ENCODE measurements around the gene C6orf15.

The C6orf15 gene

DNA sequence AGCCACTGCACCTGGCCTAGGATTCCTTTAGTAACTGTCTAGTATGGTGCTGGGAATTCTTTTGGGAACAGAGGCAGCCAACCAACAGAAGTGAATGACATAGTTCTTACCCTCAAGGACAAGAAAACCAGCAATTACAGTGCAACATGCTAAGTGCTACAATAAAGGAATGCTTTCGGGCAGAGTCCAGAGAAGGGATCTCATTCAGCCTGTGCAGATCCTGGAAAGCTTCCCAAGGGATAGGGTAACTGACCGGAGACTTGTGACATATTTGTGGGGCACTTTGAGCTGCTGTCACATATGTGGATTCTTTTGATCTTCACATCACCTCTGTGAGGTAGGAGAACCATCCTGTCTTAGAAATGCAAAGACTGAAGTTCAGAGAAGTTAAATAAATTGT, 46.8 kb downstream of the C6orf15 start:
- TF ChIP-seq, protein P1, sequence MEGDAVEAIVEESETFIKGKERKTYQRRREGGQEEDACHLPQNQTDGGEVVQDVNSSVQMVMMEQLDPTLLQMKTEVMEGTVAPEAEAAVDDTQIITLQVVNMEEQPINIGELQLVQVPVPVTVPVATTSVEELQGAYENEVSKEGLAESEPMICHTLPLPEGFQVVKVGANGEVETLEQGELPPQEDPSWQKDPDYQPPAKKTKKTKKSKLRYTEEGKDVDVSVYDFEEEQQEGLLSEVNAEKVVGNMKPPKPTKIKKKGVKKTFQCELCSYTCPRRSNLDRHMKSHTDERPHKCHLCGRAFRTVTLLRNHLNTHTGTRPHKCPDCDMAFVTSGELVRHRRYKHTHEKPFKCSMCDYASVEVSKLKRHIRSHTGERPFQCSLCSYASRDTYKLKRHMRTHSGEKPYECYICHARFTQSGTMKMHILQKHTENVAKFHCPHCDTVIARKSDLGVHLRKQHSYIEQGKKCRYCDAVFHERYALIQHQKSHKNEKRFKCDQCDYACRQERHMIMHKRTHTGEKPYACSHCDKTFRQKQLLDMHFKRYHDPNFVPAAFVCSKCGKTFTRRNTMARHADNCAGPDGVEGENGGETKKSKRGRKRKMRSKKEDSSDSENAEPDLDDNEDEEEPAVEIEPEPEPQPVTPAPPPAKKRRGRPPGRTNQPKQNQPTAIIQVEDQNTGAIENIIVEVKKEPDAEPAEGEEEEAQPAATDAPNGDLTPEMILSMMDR (IDR thresholded peaks at IDR 0.05): no peak
- no peak overlapping the region for H3K4me3 Mint-ChIP-seq
- H3K27me3 Mint-ChIP-seq (ENCODE audit: low read depth, poor library complexity): peaks cover 3% of the 10 kb centered on the region
- peaks cover 17% of the 10 kb centered on the region for H3K4me1 Mint-ChIP-seq
- no peak overlapping the region for H3K27ac Mint-ChIP-seq
- no peaks in the 10 kb centered on the region for H3K36me3 Mint-ChIP-seq (ENCODE audit: low read depth)
- no peaks in the 10 kb centered on the region for H3K9me3 Mint-ChIP-seq
- DNase-seq: no peak

DNA sequence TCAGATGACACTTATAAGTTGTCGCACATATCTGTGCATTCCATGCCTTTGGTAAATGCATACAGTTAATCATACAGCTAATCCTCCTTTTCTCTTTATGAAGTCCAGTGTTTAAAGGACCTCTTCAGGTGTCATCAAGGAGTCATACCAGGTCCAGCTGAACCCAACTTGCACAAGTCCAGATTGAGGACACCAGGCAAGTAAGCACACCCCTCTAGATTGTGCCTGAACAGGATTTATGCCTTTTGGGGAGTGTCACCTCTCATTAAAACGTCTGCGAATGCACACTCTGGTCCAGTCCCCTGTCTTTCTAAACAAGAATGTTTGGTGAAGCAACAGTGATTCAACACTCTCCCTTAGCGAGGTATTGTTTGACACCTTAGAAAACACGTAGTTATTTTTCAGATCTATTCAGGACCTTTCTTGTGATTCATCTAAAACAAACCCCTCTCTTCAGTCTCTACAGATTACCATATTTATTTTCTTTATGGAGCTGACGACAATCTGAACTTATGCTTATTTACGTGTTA, 48.4 kb downstream of the C6orf15 start:
- no peak overlapping the region for H3K27ac Mint-ChIP-seq
- no peaks in the 10 kb centered on the region for H3K36me3 Mint-ChIP-seq (ENCODE audit: low read depth)
- no peak for DNase-seq
- TF ChIP-seq, protein P1 (IDR thresholded peaks at IDR 0.05): no peak
- no peaks in the 10 kb centered on the region for H3K9me3 Mint-ChIP-seq
- H3K27me3 Mint-ChIP-seq (ENCODE audit: low read depth, poor library complexity): peaks cover 3% of the 10 kb centered on the region
- peaks cover 22% of the 10 kb centered on the region for H3K4me1 Mint-ChIP-seq
- H3K4me3 Mint-ChIP-seq: no peak overlapping the region
